Tibial nerve (tissue), 4 donors: ENCODE results near the gene KCNK18.

Experiments used
- EP300 ChIP-seq, 2 donors: sonication (generic); formaldehyde crosslinking; IDR thresholded peaks; one replicate each; pipeline ENCODE4 v1.6.1; 2017; ENCODE audit warnings: antibody characterized with exemption in 2 of 2, mild to moderate bottlenecking in 1 of 2
- POLR2A ChIP-seq, 2 donors: fragments of 450-650 bp; IDR thresholded peaks; one replicate each; pipeline ENCODE4 v1.6.1; 2017; ENCODE audit warnings: antibody characterized with exemption in 2 of 2, mild to moderate bottlenecking in 2 of 2, moderate library complexity in 2 of 2
- TF ChIP-seq, protein P1 (sequence below), 5 experiments: fragments of 200-600 bp in 3 of 5; fragments of 450-650 bp in 2 of 5; sonication (generic) in 3 of 5; IDR thresholded peaks; one replicate each; pipeline ENCODE4 v1.5.1; 2016 to 2019; ENCODE audit warnings: antibody characterized with exemption in 5 of 5, mild to moderate bottlenecking in 3 of 5, moderate library complexity in 2 of 5

- TF ChIP-seq, protein P1, sequence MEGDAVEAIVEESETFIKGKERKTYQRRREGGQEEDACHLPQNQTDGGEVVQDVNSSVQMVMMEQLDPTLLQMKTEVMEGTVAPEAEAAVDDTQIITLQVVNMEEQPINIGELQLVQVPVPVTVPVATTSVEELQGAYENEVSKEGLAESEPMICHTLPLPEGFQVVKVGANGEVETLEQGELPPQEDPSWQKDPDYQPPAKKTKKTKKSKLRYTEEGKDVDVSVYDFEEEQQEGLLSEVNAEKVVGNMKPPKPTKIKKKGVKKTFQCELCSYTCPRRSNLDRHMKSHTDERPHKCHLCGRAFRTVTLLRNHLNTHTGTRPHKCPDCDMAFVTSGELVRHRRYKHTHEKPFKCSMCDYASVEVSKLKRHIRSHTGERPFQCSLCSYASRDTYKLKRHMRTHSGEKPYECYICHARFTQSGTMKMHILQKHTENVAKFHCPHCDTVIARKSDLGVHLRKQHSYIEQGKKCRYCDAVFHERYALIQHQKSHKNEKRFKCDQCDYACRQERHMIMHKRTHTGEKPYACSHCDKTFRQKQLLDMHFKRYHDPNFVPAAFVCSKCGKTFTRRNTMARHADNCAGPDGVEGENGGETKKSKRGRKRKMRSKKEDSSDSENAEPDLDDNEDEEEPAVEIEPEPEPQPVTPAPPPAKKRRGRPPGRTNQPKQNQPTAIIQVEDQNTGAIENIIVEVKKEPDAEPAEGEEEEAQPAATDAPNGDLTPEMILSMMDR (IDR thresholded peaks at IDR 0.05), result no peak
- TF ChIP-seq POLR2A (IDR thresholded peaks at IDR 0.05) (no peak), EP300 (IDR thresholded peaks at IDR 0.05) (no peak)
These were observed 39.0 kb upstream of the KCNK18 start for GRCh38 chr10:117158297-117158696.
